Measurements from ENCODE around the gene ARL4D.

The ARL4D gene

DNA sequence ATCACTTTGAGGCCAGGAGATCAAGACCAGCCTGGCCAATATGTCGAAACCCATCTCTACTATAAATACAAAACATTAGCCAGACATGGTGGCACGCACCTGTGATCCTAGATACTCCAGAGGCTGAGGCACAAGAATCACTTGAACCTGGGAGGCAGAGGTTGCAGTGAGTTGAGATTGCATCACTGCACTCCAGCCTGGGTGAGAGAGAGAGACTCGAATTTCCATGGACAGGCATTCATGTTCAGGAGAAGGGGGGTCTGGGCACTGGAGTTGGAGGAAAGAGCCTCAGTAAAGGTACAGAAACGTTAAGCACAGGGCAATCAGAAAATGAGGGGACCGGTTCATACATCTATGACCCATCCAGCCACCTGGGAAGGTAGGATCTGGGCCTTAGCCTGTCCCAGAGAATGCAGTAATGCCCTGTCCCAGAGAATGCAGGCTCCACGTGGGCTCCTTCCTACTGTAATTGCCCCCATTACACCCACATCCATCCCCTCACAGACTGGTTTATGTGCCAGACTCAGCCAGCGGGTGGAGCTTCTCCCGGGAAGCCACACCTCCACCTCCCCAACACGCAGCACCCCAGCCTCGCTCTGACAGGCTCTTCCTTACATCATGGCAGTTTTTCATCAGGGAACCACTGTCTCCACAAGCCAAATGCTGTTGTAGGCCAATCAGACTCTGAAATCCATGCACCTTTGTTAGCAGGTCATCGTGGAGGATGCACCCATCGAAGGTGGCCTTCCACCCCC is 21.6 kb upstream of the ARL4D start (continued):
- TF ChIP-seq ZFHX2 (tag by site-specific recombination; conservative IDR thresholded peaks at IDR 0.05), result peak; percentile 81

DNA sequence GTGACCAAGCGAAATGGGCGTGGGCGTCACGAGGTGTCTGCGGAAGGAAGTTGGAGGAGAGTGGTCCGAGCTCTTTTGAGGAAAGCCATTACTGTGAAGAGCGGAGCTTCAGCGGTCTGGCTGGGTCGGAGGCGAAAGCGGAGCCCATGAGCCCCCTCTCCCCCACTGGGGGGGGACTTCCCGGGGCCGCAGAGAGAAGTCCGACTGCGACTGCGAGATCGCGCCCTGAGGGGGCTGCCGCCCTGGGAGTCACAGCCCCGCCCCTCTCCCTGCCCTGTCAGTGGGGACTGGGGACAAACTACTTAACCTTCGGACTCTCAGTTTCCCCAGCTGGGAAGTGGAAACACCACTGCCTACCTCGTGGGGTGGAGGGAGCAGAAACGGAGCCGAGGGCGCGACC is 20.0 kb upstream of the ARL4D start:
- ChIA-PET CTCF (interaction anchor here (0.6 to 1.2 kb wide), 4 partner anchors 15 to 295 kb away, joined by 3 to 9 read pairs (median 5); partner anchors contain the start of gene DHX8), POLR2A (interaction anchor here (1.3 kb wide), 1 partner anchor 11 kb away, joined by 5 read pairs; no protein-coding TSS in a partner anchor)
- Histone ChIP-seq H3K36me3 (ENCODE audit: control insufficient read depth in 2 of 2, insufficient read depth in 1 of 2, low read length in 2 of 2) (no peaks in the 10 kb centered on the region), H3K27ac (ENCODE audit: extremely low read depth, low read depth, low read length) (no peak overlapping the region), H3K4me3 (ENCODE audit: low read depth, low read length) (no peak overlapping the region), H3K9me3 (ENCODE audit: control insufficient read depth, insufficient read depth, low read depth, low read length) (no peaks in the 10 kb centered on the region), H3K4me1 (ENCODE audit: control insufficient read depth, insufficient read depth, low read length) (no peaks in the 10 kb centered on the region)
- TF ChIP-seq ZNF843 (tag by site-specific recombination; IDR thresholded peaks at IDR 0.05) (no peak), ZNF211 (tag by site-specific recombination; IDR thresholded peaks at IDR 0.05; ENCODE audit: low read depth) (no peak)

DNA sequence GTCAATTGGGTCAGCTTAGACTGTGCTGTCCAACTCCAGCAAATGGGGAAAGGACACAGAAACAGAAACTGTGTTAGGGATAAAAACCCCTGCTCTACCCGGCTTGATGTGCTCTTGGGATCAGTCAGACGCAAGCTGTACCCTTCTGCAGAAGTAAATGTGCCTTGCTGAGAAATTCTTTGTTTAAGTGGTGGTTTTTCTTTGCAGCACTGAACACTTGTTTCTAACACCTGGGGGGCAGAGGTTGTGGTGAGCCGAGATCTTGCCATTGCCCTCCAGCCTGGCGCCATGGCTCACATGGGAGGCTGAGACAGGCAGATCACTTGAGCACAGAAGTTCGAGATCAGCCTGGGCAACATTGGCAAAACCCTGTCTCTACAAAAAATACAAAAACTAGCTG is 18.5 kb upstream of the ARL4D start:
- Histone ChIP-seq H3K9me3 (ENCODE audit: control insufficient read depth, insufficient read depth, low read depth, low read length) (no peaks in the 10 kb centered on the region), H3K4me1 (ENCODE audit: control insufficient read depth, insufficient read depth, low read length) (no peaks in the 10 kb centered on the region), H3K27ac (ENCODE audit: extremely low read depth, low read depth, low read length) (no peak overlapping the region), H3K4me3 (ENCODE audit: low read depth, low read length) (no peak overlapping the region), H3K36me3 (ENCODE audit: control insufficient read depth in 2 of 2, insufficient read depth in 1 of 2, low read length in 2 of 2) (no peaks in the 10 kb centered on the region)
- TF ChIP-seq GLIS1 (tag by site-specific recombination; IDR thresholded peaks at IDR 0.05), result no peak
- peak; percentile 97 for TF ChIP-seq SETDB1 (IDR thresholded peaks at IDR 0.05; ENCODE audit: insufficient read length, low read length)
- TF ChIP-seq, protein P1, sequence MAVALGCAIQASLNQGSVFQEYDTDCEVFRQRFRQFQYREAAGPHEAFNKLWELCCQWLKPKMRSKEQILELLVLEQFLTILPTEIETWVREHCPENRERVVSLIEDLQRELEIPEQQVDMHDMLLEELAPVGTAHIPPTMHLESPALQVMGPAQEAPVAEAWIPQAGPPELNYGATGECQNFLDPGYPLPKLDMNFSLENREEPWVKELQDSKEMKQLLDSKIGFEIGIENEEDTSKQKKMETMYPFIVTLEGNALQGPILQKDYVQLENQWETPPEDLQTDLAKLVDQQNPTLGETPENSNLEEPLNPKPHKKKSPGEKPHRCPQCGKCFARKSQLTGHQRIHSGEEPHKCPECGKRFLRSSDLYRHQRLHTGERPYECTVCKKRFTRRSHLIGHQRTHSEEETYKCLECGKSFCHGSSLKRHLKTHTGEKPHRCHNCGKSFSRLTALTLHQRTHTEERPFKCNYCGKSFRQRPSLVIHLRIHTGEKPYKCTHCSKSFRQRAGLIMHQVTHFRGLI (tag by site-specific recombination; IDR thresholded peaks at IDR 0.05), result no peak
- POLR2A ChIA-PET, result no interaction called here
- CTCF ChIA-PET, result interaction anchor here (1.0 kb wide), 1 partner anchor 103 kb away, joined by 4 read pairs; no protein-coding TSS in a partner anchor

DNA sequence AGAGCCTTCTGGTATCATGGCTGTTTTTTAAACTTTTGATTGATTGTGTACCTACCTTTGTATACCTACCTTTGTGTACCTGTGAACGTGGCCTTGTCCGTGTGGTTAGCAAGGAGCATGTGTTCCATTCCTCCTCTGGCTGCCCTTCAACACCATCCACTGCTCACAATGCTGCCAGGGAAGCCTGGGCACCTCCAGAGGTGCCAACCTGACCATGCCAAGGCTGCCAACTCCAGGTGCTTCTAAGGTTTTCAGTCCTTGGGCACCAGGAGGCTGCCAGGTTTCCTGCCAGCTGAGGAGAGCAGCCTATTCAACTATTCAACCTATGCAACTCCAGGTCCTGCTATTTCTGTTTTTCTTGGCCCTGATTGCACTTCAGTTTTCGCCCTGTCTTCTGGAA is 17.6 kb upstream of the ARL4D start:
- Histone ChIP-seq H3K4me1 (ENCODE audit: control insufficient read depth, insufficient read depth, low read length) (no peaks in the 10 kb centered on the region), H3K27ac (ENCODE audit: extremely low read depth, low read depth, low read length) (no peak overlapping the region), H3K36me3 (ENCODE audit: control insufficient read depth in 2 of 2, insufficient read depth in 1 of 2, low read length in 2 of 2) (no peaks in the 10 kb centered on the region), H3K9me3 (ENCODE audit: control insufficient read depth, insufficient read depth, low read depth, low read length) (no peaks in the 10 kb centered on the region), H3K4me3 (ENCODE audit: low read depth, low read length) (no peak overlapping the region)
- no peak for TF ChIP-seq ZBTB8A (tag by site-specific recombination; IDR thresholded peaks at IDR 0.05)
- TF ChIP-seq ZNF223 (tag by site-specific recombination; IDR thresholded peaks at IDR 0.05), result no peak
- TF ChIP-seq ZNF585B (tag by site-specific recombination; IDR thresholded peaks at IDR 0.05), result no peak
- TF ChIP-seq ZSCAN16 (tag by site-specific recombination; IDR thresholded peaks at IDR 0.05), result no peak
- TF ChIP-seq, protein P2, sequence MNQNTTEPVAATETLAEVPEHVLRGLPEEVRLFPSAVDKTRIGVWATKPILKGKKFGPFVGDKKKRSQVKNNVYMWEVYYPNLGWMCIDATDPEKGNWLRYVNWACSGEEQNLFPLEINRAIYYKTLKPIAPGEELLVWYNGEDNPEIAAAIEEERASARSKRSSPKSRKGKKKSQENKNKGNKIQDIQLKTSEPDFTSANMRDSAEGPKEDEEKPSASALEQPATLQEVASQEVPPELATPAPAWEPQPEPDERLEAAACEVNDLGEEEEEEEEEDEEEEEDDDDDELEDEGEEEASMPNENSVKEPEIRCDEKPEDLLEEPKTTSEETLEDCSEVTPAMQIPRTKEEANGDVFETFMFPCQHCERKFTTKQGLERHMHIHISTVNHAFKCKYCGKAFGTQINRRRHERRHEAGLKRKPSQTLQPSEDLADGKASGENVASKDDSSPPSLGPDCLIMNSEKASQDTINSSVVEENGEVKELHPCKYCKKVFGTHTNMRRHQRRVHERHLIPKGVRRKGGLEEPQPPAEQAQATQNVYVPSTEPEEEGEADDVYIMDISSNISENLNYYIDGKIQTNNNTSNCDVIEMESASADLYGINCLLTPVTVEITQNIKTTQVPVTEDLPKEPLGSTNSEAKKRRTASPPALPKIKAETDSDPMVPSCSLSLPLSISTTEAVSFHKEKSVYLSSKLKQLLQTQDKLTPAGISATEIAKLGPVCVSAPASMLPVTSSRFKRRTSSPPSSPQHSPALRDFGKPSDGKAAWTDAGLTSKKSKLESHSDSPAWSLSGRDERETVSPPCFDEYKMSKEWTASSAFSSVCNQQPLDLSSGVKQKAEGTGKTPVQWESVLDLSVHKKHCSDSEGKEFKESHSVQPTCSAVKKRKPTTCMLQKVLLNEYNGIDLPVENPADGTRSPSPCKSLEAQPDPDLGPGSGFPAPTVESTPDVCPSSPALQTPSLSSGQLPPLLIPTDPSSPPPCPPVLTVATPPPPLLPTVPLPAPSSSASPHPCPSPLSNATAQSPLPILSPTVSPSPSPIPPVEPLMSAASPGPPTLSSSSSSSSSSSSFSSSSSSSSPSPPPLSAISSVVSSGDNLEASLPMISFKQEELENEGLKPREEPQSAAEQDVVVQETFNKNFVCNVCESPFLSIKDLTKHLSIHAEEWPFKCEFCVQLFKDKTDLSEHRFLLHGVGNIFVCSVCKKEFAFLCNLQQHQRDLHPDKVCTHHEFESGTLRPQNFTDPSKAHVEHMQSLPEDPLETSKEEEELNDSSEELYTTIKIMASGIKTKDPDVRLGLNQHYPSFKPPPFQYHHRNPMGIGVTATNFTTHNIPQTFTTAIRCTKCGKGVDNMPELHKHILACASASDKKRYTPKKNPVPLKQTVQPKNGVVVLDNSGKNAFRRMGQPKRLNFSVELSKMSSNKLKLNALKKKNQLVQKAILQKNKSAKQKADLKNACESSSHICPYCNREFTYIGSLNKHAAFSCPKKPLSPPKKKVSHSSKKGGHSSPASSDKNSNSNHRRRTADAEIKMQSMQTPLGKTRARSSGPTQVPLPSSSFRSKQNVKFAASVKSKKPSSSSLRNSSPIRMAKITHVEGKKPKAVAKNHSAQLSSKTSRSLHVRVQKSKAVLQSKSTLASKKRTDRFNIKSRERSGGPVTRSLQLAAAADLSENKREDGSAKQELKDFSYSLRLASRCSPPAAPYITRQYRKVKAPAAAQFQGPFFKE (tag by site-specific recombination; IDR thresholded peaks at IDR 0.05; ENCODE audit: borderline replicate concordance), result no peak
- TF ChIP-seq ZNF544 (tag by site-specific recombination; IDR thresholded peaks at IDR 0.05), result no peak
- no peak for TF ChIP-seq EGR2 (tag by site-specific recombination; IDR thresholded peaks at IDR 0.05; ENCODE audit: low read depth)
- no peak for TF ChIP-seq ZFP3 (tag by site-specific recombination; IDR thresholded peaks at IDR 0.05; ENCODE audit: low read depth)
- TF ChIP-seq ZNF658 (tag by site-specific recombination; IDR thresholded peaks at IDR 0.05), result no peak
- TF ChIP-seq ZBTB21 (tag by site-specific recombination; IDR thresholded peaks at IDR 0.05), result no peak
- no peak for TF ChIP-seq FEZF1 (tag by site-specific recombination; IDR thresholded peaks at IDR 0.05)
- no peak for TF ChIP-seq SP7 (tag by site-specific recombination; IDR thresholded peaks at IDR 0.05)
- TF ChIP-seq ZNF785 (tag by site-specific recombination; IDR thresholded peaks at IDR 0.05), result no peak
- TF ChIP-seq, protein P3, sequence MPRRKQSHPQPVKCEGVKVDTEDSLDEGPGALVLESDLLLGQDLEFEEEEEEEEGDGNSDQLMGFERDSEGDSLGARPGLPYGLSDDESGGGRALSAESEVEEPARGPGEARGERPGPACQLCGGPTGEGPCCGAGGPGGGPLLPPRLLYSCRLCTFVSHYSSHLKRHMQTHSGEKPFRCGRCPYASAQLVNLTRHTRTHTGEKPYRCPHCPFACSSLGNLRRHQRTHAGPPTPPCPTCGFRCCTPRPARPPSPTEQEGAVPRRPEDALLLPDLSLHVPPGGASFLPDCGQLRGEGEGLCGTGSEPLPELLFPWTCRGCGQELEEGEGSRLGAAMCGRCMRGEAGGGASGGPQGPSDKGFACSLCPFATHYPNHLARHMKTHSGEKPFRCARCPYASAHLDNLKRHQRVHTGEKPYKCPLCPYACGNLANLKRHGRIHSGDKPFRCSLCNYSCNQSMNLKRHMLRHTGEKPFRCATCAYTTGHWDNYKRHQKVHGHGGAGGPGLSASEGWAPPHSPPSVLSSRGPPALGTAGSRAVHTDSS (tag by site-specific recombination; IDR thresholded peaks at IDR 0.05), result no peak
- no peak for TF ChIP-seq ZNF837 (tag by site-specific recombination; IDR thresholded peaks at IDR 0.05)
- TF ChIP-seq ZNF791 (tag by site-specific recombination; IDR thresholded peaks at IDR 0.05), result no peak
- CTCF ChIA-PET, result interaction anchor here (0.8 kb wide), 1 partner anchor 103 kb away, joined by 4 read pairs; the partner anchor contains the start of gene DHX8
- POLR2A ChIA-PET, result interaction anchor here (0.6 kb wide), 1 partner anchor 13 kb away, joined by 3 read pairs; no protein-coding TSS in a partner anchor

Data from HEK293 (cell line).